ENCODE results near the gene AGAP4.
"Not testable (repeated sequence)": the region's sequence is repeated elsewhere in the genome, so short reads cannot be mapped to it uniquely, and the experiment has no call there.

GRCh38 chr10:45857931-45858330 lies 10.6 kb upstream of the AGAP4 start:
- not testable (repeated sequence) for TF ChIP-seq CTCF (IDR thresholded peaks at IDR 0.05); EP300 (IDR thresholded peaks at IDR 0.05; ENCODE audit: low read depth); POLR2AphosphoS5 (IDR thresholded peaks at IDR 0.05); POLR2A (IDR thresholded peaks at IDR 0.05)

Measured in transverse colon (tissue), 4 donors.